Measurements from ENCODE around the gene COL5A1. TPM values are rescaled to one million over a fixed set of nuclear protein-coding genes. Genes with fewer than 3 reads are reported as not detected.
A peak's percentile ranks its signal among the peaks of the same experiment; 100 is the strongest.

COL5A1 gene
- total and polyA plus RNA-seq, 2 donors from 2014 or later, result 2.4 to 23.8 TPM

- no peak overlapping the region for H3K27ac ChIP-seq (ENCODE audit: low read depth in 2 of 2, low read length in 2 of 2)
- H3K4me3 ChIP-seq (ENCODE audit: low read length in 3 of 3), result no peak overlapping the region
- H3K9ac ChIP-seq (ENCODE audit: low read length in 3 of 3), result no peak overlapping the region
- no peak for TF ChIP-seq CTCF (IDR thresholded peaks at IDR 0.05; ENCODE audit: borderline replicate concordance, extremely low read depth, insufficient read depth)
- FAIRE-seq, result no peak
- no peaks in the 10 kb centered on the region for H3K27me3 ChIP-seq (ENCODE audit: control insufficient read depth, insufficient read depth, low read length)
- H3K36me3 ChIP-seq (ENCODE audit: control insufficient read depth in 2 of 3, insufficient read depth in 3 of 3, low read length in 3 of 3), result no peaks in the 10 kb centered on the region
- no peaks in the 10 kb centered on the region for H3K9me3 ChIP-seq (ENCODE audit: control insufficient read depth in 2 of 3, insufficient read depth in 1 of 3, low read length in 3 of 3)
- intact Hi-C loops (cut with DNase I), result no loop called here
- peaks cover 0 to 2% (median 0%) of the 10 kb centered on the region in 3 donors for H3K4me1 ChIP-seq (ENCODE audit: control insufficient read depth in 2 of 3, insufficient read depth in 2 of 3, low read depth in 1 of 3, low read length in 3 of 3)
- peak in 1 of 5 donors; percentile 35 for DNase-seq
These were observed 231.1 kb downstream of the COL5A1 start for GRCh38 chr9:134872482-134873231.

DNA sequence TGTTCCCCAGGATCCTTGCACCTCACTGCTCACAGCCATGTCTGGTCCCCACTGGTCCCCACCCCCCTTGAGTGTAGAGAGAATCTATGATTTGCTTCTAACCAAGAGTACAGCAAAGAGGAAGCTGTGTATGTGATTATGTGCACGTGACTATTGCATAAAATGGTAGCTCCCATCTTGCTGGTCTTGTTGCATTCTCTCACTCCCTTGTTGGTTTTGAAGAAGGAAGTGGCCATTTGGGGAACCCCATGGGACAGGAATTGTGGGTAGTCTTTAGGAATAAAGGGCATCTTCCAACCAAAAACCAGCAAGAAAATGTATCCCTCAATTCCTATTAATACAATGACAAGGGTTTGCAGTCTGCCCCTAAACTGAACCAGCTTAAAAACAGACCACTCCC lies 233.8 kb downstream of the COL5A1 start:
- no peak overlapping the region for H3K9ac ChIP-seq (ENCODE audit: low read length in 3 of 3)
- no peak overlapping the region for H3K27ac ChIP-seq (ENCODE audit: low read depth in 2 of 2, low read length in 2 of 2)
- no peaks in the 10 kb centered on the region for H3K9me3 ChIP-seq (ENCODE audit: control insufficient read depth in 2 of 3, insufficient read depth in 1 of 3, low read length in 3 of 3)
- no peaks in the 10 kb centered on the region for H3K36me3 ChIP-seq (ENCODE audit: control insufficient read depth in 2 of 3, insufficient read depth in 3 of 3, low read length in 3 of 3)
- intact Hi-C loops (cut with DNase I), result no loop called here
- TF ChIP-seq CTCF (IDR thresholded peaks at IDR 0.05; ENCODE audit: borderline replicate concordance, extremely low read depth, insufficient read depth), result no peak
- FAIRE-seq (no peak), DNase-seq (no peak)
- no peaks in the 10 kb centered on the region for H3K27me3 ChIP-seq (ENCODE audit: control insufficient read depth, insufficient read depth, low read length)
- peaks cover 0 to 2% (median 0%) of the 10 kb centered on the region in 3 donors for H3K4me1 ChIP-seq (ENCODE audit: control insufficient read depth in 2 of 3, insufficient read depth in 2 of 3, low read depth in 1 of 3, low read length in 3 of 3)
- H3K4me3 ChIP-seq (ENCODE audit: low read length in 3 of 3), result no peak overlapping the region

- FAIRE-seq, result no peak
These were observed 235.9 kb downstream of the COL5A1 start for GRCh38 chr9:134877541-134877940.

More at GRCh38 chr9:134877541-134877940, 235.9 kb downstream of the COL5A1 start:
- H3K4me3 ChIP-seq (ENCODE audit: low read length in 3 of 3), result no peak overlapping the region
- H3K27me3 ChIP-seq (ENCODE audit: control insufficient read depth, insufficient read depth, low read length), result no peaks in the 10 kb centered on the region
- no peaks in the 10 kb centered on the region for H3K9me3 ChIP-seq (ENCODE audit: control insufficient read depth in 2 of 3, insufficient read depth in 1 of 3, low read length in 3 of 3)
- H3K27ac ChIP-seq (ENCODE audit: low read depth in 2 of 2, low read length in 2 of 2), result no peak overlapping the region
- DNase-seq, result no peak
- no peaks in the 10 kb centered on the region for H3K4me1 ChIP-seq (ENCODE audit: control insufficient read depth in 2 of 3, insufficient read depth in 2 of 3, low read depth in 1 of 3, low read length in 3 of 3)
- no peak for TF ChIP-seq CTCF (IDR thresholded peaks at IDR 0.05; ENCODE audit: borderline replicate concordance, extremely low read depth, insufficient read depth)
- H3K36me3 ChIP-seq (ENCODE audit: control insufficient read depth in 2 of 3, insufficient read depth in 3 of 3, low read length in 3 of 3), result no peaks in the 10 kb centered on the region
- intact Hi-C loops (cut with DNase I), result no loop called here
- H3K9ac ChIP-seq (ENCODE audit: low read length in 3 of 3), result no peak overlapping the region
